T-helper 22 cell (primary cell): Measurements from ENCODE around the gene KDELR3.

Experiments used
- DNase-seq: peaks from one replicate; pipeline ENCODE4 v3.0.0-alpha.2; 2020; ENCODE audit warnings: low read depth

Gene KDELR3

DNA sequence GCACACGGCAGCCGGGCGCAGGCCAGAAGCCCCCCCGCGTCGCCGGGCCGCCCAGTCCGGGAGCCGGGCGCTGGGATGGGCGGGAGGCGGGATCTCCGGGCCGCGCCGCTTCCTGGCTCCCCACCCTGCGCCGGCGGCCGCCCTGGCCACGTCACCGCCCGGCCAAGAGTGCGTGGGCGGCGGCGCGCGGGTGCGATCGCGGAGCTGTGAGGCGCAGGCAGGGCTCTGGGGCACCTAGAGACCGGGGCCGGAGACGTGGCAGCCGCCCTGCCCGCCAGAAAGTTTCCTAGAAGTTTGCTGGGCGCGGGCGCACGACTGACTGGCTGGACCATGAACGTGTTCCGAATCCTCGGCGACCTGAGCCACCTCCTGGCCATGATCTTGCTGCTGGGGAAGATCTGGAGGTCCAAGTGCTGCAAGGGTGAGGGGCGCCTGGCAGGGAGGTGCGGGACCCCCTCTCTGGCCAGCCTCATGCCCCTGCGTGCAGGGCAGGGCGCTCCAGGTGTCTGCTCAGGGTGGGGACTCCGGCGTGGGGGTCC is at the start of gene KDELR3:
Gene KDELR3 (plus strand): TSS at position 193 of the 539 bp plus-strand sequence. CDS start 138 bp downstream, at position 331.
- DNase-seq: no peak

DNA sequence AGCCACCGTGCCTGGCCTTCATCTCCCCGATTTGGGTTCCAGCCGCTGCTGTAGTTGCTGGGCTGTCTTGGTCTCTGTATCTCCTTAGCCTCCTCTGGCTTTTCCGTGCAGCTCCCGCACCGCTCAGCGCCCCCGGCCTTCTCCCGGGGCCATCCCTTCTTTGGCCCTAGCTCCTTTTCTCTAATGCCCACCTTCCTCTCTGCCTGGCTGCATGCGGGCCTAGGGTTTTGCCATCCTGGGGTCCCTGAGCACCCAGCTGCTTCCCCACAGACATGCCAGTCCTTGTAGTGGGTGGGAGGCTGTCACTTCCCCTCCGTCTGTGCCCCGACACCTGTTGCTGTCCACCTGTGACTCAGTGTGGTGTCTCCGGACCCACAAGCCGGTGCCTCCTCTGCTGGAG is 49.3 kb upstream of the KDELR3 start:
- no peak for DNase-seq

DNA sequence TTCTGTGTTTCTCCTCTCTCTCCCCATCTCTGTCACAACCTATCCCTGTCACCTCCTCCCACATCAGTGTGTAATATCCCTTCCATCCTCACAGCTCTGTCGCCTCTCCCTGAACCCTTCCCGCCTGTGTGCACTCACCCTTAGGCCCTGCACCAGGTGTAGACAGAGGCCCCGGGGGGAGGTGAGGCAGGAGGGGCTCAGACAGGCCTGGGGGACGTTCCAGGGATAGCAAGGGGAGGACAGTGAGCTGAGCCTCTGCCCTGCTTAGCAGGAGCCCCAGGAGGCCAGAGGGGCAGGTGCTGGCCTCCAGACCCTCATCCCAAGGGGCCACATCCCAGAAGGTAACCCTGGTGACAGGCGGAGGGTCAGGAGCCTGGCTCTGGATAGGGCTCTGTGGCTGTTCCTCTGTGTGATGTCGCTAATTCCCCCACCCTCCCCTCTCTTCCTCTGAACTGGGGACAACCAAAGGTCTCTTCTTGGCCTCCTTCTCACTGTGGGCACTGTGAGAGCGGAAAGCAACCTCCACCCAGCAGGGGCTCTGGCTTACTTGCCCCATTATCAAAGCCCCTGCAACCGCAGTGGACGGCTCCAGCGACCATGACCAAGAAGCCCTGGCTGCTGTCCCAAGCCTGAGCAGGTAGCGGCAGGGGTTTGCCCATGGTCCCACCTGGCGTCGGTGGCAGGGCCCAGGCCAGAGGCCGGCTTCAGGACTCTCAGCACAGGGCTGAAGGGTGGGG is 48.6 kb upstream of the KDELR3 start:
- no peak for DNase-seq

DNA sequence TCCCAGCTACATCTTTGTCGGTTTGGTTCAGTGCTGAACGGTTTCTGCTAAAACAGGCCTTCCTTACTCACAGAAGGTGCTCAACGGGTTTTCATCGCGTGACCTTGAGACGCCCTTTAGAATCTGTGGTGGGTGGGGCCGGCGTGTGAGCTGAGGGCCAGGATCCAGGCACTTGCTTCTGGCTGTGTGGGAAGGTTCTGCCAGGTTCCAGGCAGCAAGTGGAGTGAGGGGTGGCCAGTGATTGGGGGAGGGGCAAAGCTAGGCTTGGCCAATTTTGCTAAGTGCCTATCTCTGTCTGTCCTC is 48.1 kb upstream of the KDELR3 start:
- DNase-seq: no peak

DNA sequence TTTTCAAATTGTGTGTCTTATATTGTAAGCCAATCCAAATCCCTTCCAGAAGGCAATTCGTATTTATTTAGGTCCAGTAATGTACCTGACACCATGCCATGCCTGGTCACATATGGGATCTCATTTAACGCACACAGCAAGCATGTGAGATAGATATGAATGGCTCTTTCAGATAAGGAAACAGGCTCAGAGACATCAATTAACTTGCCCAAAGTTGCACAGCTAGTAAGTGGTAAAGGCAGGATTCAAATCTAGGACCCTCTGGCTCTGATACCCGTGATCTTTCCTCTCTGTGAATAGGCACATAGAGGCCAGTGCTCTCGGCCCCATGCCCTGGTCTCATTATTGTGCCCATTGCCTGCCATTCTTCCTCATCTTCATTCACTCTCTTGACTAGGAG is 47.2 kb upstream of the KDELR3 start:
- no peak for DNase-seq

DNA sequence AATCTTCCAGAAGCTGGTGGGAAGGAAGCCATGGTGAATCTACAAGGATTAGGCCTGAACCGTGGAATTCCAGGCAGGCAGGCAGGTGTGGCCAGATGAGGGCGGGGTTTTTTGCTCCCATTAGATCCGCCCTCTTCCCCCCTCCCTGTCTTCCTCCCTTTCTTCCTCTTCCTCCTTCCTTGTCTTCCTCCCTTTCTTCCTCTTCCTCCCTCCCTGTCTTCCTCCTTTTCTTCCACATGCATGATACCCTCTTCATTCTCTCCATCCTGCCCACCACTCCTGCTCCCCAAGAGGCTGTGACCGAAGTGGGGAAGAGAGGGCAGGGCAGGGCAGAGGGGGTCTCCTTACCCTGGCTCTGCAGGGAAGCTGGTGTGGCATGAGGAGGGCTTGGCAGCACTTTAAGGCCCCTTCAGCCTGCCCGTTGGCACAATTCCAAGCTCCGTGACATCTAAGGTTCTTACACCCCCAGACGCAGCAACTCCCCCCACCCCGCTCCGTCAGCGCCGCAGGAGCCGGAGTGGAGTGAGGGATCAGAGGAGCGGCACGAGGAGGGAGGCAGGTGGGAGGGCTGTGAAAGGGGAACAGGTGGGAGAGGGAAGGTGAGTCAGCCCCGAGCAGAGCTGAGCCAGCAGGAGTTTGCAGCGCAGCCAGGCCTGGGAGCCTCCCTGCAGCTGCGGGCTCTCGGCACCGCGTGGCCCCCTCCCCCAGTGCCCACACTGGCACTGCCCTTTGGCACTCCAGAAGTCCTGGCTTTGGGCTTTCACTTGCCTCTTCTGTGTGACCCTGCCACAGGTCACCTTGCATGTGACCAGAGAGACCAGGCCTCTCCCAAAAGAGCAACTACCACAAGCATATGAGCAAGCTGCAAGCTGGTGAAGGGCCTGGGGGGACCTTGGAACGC is 45.0 kb upstream of the KDELR3 start:
- DNase-seq: no peak

DNA sequence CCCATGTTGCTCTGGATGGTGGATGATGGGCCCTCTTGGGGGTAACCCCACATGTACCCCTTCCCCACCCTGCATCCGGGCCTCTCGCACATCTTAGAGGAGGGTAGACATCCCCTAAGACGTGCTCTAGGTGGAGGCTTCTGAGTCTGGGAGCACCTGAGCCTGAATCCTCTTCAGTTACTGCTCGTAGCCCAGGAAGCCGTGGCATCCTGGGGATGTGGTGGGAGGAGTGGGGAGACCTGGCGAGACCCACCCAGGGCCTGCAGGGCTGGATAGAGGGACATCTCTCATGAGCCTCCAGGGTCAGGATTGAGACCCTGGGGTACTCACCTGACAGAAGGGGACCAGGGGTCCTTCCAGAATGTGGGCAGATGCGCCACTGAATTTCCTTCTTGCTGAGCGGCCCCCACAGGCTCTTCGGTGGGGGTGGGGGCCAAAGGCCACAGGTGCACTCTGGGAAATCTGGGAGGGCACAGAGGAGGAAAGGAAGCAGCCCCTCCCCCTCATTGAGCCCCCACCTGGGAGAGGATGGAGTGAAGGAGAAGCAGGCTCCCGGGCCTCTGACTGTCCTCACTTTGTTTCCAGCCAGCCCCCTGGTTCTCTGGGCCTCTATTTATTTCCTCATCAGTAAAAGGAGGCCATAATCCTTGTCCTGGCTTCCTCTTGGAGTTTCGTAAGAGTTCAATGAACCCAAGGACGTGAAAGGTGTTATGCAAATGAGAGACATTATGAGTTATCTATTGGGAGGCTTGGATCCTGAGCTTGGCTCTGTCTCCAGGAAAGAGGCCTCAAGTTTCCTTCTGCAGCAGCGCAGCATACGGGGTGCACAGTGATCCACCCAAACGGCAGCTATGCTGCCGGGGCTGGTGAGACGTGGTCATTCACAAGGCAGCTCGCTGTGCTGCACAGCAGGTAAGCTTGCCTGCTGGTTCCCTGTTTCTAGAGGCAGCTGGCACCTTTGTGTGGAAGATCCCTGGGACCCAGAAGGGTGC is 44.1 kb upstream of the KDELR3 start:
- no peak for DNase-seq

DNA sequence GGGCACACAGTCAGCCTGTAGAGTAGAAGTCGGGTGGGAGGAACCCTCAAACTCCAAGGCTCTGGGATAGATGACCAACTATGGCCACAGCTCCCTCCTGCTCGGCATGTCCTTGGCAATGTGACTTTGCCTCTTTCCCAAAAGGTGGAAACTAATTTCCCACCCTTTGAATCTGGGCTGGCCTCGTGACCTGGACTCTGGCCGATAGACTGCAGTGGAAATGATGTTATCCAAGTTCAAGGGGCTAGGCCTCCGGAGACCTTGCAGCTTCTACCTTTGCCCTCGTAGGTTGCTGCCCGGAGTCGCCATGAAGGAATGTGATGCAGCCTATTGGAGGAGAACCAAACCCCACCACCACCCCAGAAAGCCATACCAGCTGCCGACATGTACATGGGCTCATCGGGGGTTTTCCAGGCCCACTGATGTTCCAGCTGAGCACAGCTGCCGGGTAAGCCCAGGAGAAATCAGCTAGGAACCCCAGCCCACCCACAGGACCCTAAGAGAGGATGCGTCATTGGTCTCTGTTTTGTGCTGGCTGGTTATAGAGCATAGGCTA is 43.3 kb upstream of the KDELR3 start:
- DNase-seq: no peak

DNA sequence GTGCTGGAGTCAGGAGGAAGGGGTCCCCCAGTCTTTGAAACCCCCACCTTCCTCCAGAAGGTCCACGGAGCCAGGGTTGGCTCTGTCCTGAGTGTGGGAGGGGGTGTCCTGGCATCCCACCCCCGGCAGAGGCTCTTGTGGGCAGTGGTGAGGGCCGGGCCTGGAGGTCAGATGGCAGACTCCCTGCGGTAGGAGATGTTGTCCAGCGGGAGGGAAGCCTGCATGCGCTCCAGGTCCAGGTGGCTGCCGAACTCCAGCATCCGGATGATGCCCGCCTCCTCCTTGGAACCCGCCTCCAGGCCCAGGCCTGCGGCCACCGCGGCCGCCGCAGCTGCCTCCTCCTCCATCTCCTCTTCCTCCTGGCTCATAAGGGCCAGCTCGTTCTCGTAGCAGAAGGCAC is 41.3 kb upstream of the KDELR3 start:
- no peak for DNase-seq

DNA sequence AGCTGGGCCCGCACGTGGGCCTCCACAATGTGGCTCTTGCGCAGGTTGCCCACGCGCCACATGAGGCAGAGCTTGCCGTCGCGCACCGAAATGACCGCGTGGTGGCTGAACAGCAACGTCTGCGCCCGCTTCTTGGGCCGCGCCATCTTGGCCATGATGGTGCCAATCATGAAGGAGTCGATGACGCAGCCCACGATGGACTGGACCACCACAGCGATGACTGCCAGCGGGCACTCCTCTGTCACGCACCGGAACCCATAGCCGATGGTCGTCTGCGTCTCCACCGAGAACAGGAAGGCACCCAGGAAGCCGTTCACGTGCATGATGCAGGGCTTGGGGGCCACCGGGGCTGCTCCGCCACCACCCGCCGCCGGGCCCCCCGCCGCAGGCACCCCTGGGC is 40.4 kb upstream of the KDELR3 start:
- no peak for DNase-seq

DNA sequence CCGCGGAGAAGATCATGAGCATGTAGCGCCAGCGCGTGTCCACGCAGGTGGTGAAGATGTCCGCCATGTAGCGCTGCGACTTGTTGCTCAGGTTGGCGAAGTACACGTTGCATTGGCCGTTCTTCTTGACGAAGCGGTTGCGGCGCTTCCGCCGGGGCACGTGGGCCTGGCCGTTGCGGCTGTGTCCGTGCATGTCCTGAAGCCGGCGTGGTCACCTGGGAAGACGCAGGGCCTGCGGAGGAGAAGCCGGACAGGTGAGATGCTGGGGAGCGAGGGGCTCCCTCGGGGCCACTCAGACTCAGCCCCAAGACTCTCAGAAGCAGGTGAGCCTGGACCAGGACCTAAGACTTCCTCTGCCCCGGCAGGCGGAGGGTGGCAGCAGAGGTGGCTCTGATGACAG is 40.0 kb upstream of the KDELR3 start:
- no peak for DNase-seq

DNA sequence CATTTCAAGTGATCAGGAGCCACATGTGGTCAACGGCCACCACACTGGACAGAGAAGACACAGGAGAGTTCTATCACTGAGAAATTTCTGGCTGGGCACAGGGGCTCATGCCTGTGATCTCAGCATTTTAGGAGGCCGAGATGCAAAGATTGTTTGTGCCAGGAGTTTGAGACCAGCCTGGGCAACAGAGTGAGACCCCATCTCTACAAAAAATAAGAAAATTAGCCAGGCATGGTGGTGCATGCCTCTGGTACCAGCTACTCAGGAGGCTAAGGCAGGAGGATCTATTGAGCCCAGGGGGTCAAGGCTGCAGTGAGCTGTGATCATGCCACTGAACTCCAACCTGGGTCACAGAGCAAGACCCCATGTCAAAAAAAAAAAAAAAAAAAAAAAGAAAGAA is 39.2 kb upstream of the KDELR3 start:
- DNase-seq: no peak

DNA sequence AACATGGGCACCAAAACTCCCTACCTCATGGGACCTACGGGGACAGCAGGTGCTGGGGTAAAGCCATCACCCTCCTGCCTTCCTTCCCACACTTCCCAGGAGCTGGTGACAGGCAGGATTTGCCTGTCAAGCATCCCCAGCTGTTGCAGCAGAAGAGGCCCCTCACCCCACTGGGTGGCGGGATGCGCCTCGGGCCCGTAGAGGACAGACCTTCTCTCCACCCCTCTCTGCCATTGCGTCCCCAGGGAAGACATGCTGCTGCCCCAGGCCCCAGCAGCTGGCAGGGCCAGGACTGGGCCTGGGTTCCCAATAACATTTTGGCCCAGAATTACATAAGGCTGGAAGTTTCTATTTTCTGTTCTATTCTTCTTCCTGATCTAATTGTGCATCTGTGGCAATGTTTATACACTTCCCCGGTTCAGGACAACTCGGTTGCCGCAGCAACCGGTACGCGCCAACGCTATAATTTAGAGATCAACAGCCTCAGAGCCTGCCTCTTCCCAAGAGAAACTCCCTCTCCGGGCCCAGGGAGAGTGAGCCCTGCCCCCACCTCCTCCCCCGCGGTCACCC is 38.3 kb upstream of the KDELR3 start:
- no peak for DNase-seq

DNA sequence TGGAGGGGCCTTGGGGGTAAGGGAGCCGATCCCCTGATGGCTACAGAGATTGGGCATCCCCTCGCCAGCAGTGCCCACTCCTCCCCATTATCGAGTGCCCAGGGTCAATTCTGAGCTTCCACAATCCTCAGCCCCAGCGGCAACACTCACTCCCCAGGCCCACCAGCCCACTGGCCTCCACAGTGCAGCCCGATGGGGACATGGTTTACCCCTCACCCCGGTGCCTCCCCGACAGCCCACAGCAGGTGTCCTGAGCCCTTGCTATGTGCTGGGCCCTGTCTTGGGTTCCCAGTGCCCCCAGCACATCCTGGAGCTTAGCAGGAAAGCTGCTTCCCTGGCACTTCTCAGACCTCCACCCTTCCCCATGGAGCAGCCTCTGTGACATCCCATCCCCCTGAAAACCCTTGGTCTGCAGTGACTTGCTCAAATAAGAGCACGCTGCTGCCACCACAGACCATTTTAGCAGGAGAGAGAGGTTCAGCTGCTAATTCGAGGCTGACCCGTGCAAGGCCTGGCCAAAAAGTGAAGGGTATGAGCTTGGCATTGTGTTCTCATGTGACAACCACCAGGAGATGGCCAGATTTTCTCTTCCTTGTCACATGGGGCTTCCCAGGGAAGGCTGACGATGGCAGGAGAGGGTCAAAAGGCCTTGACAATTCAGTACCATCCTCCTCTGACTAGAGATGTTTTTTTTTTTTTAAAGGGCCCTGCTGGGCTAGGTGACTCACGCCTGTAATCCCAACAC is 36.5 kb upstream of the KDELR3 start:
- no peak for DNase-seq

DNA sequence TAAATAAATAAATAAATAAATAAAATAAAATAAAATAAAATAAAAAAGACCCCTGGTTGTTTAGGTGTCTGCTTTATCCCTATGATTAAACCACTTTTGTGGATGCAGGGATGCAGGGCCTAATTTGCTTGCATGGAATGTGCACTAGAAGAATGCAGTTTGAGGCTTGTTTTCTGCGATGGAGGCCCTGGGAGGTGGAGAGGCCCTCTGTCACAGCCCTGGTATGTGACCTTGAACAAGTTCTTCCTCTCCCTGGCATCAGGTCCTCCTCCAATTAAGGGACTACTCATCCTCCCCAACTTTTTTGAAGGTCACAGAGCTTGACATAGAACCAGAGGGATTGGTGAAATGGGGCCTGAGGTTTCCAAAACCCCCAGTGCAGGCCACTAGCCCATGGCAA is 35.6 kb upstream of the KDELR3 start:
- no peak for DNase-seq

DNA sequence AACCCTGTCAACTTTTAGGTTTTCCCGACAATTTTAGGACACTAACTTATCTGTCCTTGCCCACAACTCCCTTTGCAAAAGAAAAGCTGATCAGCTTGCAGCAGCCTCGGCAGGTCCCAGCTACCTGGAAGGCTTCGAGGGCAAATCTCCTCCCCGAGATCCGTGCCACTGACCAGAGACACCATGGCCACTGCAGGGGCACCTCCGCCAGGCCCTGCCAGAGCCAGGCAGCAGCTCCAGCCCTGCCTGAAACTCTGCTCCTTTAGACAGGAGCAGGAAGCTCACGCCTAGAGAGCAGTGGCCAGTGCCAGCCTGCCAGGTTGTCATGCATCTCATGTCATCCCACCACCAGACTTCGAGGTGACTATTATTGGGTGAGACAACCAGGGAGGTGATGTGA is 34.0 kb upstream of the KDELR3 start:
- DNase-seq: no peak

DNA sequence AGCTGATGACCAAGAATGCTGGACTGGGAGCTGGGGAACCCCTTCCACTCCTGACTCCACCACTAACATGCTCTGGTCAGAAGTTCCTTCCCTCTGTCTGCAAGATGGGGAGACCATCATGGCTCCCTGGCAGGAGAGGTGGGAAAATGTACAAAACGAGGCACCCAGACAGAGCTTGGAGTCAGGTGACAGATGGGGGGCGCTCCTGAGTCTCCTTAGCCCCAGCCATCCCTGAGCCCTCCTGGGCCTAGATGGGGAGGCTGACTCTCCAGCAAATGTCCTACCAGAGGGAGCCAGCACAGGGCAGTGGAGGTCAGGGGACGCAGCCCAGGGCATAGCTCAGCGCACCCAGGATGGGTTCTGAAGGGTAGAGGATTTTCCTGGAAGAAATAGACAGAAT is 32.9 kb upstream of the KDELR3 start:
- no peak for DNase-seq

DNA sequence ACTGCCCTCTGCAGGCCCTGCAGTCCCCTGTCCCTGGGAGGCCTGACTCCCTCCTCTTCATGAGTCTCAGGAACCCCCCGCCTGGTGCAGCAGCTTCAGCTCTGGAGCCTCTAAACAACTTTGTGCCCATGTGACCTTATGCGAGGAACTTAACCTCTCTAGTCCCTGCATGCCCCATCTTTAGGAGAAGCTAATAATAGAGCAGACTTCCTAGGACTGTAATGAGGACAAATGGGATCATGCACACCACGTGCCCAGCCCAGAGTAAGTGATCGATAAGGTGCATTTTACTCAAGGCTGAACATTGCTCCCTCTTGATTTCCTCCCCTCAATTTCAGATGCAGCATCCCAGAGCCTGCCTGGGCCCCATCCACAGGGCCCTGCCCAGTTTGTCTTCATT is 31.9 kb upstream of the KDELR3 start:
- DNase-seq: no peak

DNA sequence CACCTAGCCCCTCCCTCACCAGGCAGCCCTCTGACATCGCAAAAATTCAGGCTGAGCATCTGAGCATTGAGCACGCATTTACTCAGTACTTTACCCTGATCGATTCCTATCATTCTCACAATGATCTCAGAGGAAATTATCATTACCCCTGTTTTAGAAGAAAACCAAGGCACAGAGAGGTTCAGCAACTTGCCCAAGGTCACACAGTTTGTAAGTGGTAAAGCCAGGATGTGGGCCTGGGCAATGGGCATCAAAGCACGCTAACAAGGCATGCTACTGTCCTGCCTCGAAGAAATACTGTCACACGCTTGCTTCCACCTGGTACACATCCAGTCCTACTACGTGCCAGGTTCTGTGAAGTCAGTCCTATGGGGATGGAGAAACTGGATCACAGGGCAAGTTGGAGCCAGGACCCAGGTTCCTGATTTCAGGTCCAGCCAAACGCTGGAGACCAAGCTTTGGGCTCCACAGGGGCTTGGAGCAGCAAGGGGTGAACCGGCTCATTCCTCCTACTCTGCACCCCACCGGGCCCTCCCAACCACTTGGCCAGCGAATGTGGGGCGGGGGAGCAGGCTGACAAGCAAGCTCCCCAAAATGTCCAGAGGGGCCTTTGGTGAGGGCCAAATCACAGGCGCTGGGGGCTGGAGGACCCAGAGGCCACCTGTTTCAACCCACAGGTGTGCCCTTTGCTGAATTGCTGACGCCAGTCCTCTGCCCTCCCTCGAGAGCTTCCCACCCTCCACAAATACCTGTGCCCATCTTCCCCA is 31.1 kb upstream of the KDELR3 start:
- DNase-seq: no peak

DNA sequence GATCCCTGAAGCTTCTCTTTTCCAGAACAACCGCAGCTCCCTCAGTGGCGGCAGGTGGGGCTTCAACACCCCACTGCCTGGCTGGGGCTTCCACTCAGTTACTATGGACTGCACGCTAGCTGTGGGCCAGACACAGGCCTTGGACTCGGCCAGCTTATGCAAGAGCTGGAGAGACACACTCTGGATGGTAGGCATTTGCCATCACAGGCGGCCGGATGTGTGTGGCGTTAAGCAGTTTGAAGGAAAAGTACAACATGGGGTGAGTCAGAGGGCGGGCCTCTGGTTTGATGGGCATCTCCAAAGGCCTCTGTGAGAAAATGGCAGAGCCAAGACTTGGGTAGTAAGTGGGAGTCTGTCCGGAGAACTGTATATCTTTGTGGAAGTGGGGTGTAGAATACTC is 30.5 kb upstream of the KDELR3 start:
- no peak for DNase-seq
